GM12872 (cell line): ENCODE measurements around the gene RAB26.

Source experiments
- TF ChIP-seq, protein P1 (sequence below): IDR thresholded peaks from 3 replicates; pipeline ENCODE4 v1.5.1; 2011; ENCODE audit warnings: low read depth, mild to moderate bottlenecking, low read length, moderate library complexity; ENCODE audit not compliant: insufficient read depth

The RAB26 gene

DNA sequence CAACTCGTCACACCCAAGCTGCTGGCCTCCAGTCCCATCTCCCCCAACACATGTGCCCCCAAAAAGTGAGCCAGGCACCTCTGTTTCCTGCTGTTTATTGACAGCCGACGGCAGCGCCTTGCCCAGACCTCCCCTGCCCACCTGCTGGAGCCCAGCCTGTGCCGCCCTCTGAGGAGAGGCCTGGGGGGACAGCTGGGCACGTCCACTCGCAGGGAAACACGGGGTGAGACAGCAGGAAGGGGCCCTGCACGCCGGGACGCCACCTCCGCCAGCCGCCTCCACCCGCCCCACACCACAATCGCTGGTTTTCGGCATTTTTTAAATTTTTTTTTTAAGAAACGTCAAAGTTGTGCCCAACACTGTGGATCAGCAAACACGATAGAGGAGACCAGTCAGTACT, 28.7 kb downstream of the RAB26 start:
- TF ChIP-seq, protein P1, sequence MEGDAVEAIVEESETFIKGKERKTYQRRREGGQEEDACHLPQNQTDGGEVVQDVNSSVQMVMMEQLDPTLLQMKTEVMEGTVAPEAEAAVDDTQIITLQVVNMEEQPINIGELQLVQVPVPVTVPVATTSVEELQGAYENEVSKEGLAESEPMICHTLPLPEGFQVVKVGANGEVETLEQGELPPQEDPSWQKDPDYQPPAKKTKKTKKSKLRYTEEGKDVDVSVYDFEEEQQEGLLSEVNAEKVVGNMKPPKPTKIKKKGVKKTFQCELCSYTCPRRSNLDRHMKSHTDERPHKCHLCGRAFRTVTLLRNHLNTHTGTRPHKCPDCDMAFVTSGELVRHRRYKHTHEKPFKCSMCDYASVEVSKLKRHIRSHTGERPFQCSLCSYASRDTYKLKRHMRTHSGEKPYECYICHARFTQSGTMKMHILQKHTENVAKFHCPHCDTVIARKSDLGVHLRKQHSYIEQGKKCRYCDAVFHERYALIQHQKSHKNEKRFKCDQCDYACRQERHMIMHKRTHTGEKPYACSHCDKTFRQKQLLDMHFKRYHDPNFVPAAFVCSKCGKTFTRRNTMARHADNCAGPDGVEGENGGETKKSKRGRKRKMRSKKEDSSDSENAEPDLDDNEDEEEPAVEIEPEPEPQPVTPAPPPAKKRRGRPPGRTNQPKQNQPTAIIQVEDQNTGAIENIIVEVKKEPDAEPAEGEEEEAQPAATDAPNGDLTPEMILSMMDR, result no peak

DNA sequence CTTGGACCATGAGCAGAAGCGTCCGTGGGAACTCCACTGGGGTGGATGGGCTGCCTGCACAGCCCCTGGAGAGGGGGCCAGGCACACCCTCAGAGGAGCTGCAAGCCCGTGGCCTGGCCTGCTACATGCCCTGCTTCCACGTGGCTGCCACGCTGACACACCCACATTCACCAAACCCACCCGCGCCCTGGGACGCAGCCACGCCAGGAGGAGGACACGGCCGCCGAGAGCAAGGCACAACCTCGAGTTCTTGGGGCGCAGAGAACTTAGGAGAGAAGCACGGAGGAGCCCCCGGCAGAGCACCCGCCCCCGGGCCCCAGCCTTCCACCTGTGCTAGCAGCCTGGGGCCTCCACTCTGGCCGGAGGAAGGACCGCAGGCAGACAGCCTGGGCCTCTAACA, 29.1 kb downstream of the RAB26 start:
- TF ChIP-seq, protein P1, result no peak

DNA sequence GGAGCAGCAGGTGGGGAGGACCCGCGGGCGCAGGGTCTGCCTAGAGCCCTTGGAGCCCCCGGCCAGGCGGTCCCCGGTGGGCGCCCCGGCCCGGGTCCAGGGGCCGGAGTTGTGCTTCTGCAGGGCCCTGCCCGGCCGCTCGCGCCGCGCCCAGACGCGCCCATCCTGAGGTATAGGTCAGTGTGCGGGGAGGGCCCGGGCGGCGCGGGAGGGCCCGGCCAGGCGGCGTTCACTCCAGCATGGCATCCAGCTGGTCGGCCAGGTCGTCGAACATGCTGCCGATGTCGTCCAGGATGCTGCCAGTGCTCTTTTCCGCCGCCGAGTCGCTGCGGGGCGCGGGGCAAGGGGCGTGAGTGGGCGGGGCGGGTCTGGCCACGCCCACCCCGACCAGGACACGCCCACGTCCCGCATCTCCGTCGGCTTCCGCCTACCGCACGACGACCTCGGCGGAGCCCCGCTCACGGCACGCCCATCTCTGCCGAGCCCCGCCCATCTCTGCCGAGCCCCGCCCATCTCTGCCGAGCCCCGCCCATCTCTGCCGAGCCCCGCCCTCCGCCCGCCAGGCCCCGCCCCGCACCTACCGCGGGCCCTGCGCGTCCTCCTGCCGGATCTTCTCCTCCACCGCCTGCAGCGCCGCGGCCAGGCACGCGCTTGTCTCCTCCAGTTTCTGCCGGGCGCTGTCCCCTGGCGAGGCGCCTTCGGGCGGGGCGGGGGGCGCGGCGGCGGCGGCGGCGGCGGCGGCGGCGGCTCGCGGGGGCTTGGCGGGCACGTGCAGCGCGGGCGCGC, 30.1 kb downstream of the RAB26 start:
- TF ChIP-seq, protein P1, result no peak

DNA sequence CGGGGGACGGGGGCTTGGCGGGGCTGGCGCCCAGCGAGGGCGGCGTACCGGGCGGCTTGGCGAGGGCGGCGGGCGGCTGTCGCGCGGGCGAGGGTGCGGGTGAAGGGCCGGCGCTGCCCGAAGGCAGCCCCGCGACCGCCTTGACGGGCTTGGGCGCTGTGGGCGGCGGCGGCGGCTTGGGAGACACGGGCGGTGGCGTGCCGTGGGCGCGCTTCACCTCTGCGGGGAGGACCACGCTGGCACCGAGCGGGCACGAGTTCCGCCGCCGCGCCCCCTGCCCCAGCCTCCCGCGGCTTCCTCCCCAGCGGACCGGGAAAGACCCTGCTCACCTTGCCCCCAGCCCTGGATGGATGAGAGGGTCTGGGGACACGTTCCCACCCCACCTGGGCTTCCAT, 30.7 kb downstream of the RAB26 start:
- TF ChIP-seq, protein P1, result no peak

DNA sequence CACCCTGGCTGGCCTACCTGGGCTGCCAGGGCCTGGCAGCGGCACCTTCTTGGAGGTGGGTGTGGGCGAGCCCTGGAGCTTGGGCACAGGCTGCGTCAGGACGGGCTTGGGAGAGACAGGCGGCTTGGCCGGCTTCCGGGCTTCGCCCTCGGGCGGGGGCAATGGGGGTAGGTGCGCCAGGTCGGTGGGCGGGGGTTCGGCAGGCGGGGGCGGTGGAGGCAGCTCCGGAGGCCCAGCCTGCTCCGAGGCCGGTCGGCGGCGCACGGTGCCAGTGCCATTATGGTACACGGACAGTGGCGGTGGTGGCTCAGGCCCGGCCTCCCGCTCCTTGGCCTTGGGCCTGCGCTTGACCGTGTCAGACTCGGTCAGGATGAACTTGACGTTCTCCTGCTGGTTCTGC, 31.2 kb downstream of the RAB26 start:
- TF ChIP-seq, protein P1, result no peak

DNA sequence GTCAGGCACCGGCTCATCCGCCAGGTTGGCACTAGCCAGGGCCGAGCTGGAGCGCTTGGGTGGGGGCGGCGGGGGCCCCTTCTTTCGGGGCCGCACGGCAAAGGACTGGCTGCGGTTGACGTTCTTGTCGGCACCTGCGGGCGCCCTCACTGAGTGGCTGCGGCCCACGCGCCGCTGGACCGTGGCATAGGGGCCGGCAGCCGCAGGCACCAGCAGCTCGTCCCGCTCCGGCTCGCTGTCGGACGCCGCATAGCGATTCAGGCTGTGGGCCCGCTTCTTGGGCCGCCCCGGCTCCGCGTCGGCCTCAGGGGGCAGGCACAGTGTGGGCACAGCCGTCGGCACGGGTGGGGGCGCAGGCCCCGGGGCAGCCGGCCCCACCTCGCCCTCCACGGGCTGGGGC, 32.0 kb downstream of the RAB26 start:
- TF ChIP-seq, protein P1, result no peak

DNA sequence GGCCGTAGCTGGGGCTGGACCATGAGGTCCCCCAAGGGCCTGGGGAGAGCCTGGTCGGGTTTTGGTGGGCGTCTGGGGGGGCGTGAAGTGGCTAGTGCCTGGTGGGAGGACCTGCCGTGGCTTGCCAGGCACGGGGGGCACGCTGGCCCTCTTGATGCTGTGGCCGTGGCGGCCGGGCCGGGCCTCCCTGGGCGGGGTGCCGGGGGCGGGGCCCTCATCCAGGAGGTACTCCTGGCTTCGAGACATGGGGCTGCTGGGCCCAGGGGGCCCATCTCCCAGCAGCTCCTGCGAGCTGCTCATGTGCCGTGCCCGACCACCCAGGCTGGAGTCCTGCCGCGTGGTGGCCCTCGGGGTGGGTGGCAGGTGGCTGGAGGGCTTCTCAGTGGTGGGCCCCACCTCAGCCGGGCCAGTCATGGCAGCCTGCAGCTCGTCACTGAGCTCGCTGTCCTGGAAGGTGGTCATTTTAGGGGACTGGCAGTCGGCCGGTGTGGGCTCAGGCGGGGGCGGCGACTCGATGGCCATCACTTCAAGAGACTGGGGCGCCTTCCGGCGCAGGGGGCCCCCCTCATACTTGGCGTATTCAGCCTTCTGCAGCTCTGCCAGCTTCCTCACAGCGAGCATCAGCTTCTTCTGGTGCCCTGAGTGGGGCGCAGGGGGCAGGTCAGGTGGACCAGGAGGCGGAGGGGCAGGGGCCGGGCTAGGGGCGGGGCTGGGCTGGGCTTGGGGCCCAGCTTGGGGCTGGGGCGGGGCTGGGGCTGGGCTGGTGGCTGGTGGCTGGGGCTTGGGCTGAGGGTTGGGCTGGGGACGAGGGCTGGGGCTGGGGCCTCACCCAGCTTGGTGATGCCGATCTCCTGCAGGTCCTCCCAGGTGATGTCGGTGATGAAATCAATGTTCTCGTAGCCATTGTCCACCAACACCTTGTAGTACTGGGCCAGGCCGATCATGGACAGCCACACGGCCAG, 32.8 kb downstream of the RAB26 start:
- TF ChIP-seq, protein P1, result no peak
